ENCODE data around the gene EED. TPM values are rescaled to one million over a fixed set of nuclear protein-coding genes. Genes with fewer than 3 reads are reported as not detected.
"Not testable (repeated sequence)": the region's sequence is repeated elsewhere in the genome, so short reads cannot be mapped to it uniquely, and the experiment has no call there.

The EED gene
- total and polyA plus RNA-seq, 2 donors: 13.8 to 49.7 TPM

GRCh38 chr11:86275493-86276370, 31.2 kb downstream of the EED start:
- Histone ChIP-seq H3K4me3 (ENCODE audit: low read depth, low read length) (no peak overlapping the region), H3K4me1 (ENCODE audit: insufficient read depth) (no peaks in the 10 kb centered on the region), H3K36me3 (ENCODE audit: insufficient read depth) (peaks cover 5% of the 10 kb centered on the region), H3K27ac (ENCODE audit: low read depth) (no peak overlapping the region)
- no peak for DNase-seq (ENCODE audit: extremely low spot score)
- WGBS: 94% methylated on average over 2 of the region's 2 CpGs

GRCh38 chr11:86277741-86278140, 33.2 kb downstream of the EED start:
- no peak for DNase-seq (ENCODE audit: extremely low spot score)
- H3K36me3 ChIP-seq (ENCODE audit: insufficient read depth): peaks cover 6% of the 10 kb centered on the region
- H3K4me1 ChIP-seq (ENCODE audit: insufficient read depth): no peaks in the 10 kb centered on the region
- H3K27ac ChIP-seq (ENCODE audit: low read depth): no peak overlapping the region
- no peak overlapping the region for H3K4me3 ChIP-seq (ENCODE audit: low read depth, low read length)
- WGBS: 80% methylated on average over 1 of the region's 1 CpG

GRCh38 chr11:86278226-86278625, 33.7 kb downstream of the EED start:
- H3K27ac ChIP-seq (ENCODE audit: low read depth): no peak overlapping the region
- H3K4me1 ChIP-seq (ENCODE audit: insufficient read depth): no peaks in the 10 kb centered on the region
- no peak overlapping the region for H3K4me3 ChIP-seq (ENCODE audit: low read depth, low read length)
- 68% methylated on average over 8 of the region's 8 CpGs for WGBS
- no peak for DNase-seq (ENCODE audit: extremely low spot score)
- H3K36me3 ChIP-seq (ENCODE audit: insufficient read depth): peaks cover 6% of the 10 kb centered on the region

- Histone ChIP-seq H3K36me3 (ENCODE audit: insufficient read depth) (peaks cover 5% of the 10 kb centered on the region), H3K4me3 (ENCODE audit: low read depth, low read length) (no peak overlapping the region), H3K27ac (ENCODE audit: low read depth) (no peak overlapping the region), H3K4me1 (ENCODE audit: insufficient read depth) (no peaks in the 10 kb centered on the region)
- DNase-seq (ENCODE audit: extremely low spot score): no peak
- WGBS: 94% methylated on average over 3 of the region's 3 CpGs
Observed at GRCh38 chr11:86279747-86280146, 35.2 kb downstream of the EED start.

- no peaks in the 10 kb centered on the region for H3K4me1 ChIP-seq (ENCODE audit: insufficient read depth)
- H3K36me3 ChIP-seq (ENCODE audit: insufficient read depth): no peaks in the 10 kb centered on the region
- over 99% methylated on average over 2 of the region's 2 CpGs for WGBS
- no peak overlapping the region for H3K27ac ChIP-seq (ENCODE audit: low read depth)
- no peak for DNase-seq (ENCODE audit: extremely low spot score)
- H3K4me3 ChIP-seq (ENCODE audit: low read depth, low read length): no peak overlapping the region
Observed at GRCh38 chr11:86287468-86287796, 42.9 kb downstream of the EED start.

GRCh38 chr11:86288776-86289507, 44.4 kb downstream of the EED start:
- Histone ChIP-seq H3K4me3 (ENCODE audit: low read depth, low read length) (no peak overlapping the region), H3K27ac (ENCODE audit: low read depth) (no peak overlapping the region), H3K4me1 (ENCODE audit: insufficient read depth) (no peaks in the 10 kb centered on the region), H3K36me3 (ENCODE audit: insufficient read depth) (no peaks in the 10 kb centered on the region)
- no peak for DNase-seq (ENCODE audit: extremely low spot score)
- WGBS: 68% methylated on average over 7 of the region's 7 CpGs

GRCh38 chr11:86289508-86290280, 45.1 kb downstream of the EED start:
- 93% methylated on average over 9 of the region's 9 CpGs for WGBS
- not testable (repeated sequence) for H3K27ac ChIP-seq (ENCODE audit: low read depth); DNase-seq (ENCODE audit: extremely low spot score); H3K4me3 ChIP-seq (ENCODE audit: low read depth, low read length); H3K36me3 ChIP-seq (ENCODE audit: insufficient read depth); H3K4me1 ChIP-seq (ENCODE audit: insufficient read depth)

- DNase-seq (ENCODE audit: extremely low spot score): no peak
- no peaks in the 10 kb centered on the region for H3K36me3 ChIP-seq (ENCODE audit: insufficient read depth)
- H3K4me3 ChIP-seq (ENCODE audit: low read depth, low read length): no peak overlapping the region
- no peaks in the 10 kb centered on the region for H3K4me1 ChIP-seq (ENCODE audit: insufficient read depth)
- 45% methylated on average over 3 of the region's 3 CpGs for WGBS
- H3K27ac ChIP-seq (ENCODE audit: low read depth): no peak overlapping the region
Observed at GRCh38 chr11:86291466-86292262, 47.1 kb downstream of the EED start.

- WGBS: 90% methylated on average over 6 of the region's 6 CpGs
- H3K27ac ChIP-seq (ENCODE audit: low read depth): no peak overlapping the region
- H3K36me3 ChIP-seq (ENCODE audit: insufficient read depth): no peaks in the 10 kb centered on the region
- H3K4me1 ChIP-seq (ENCODE audit: insufficient read depth): no peaks in the 10 kb centered on the region
- DNase-seq (ENCODE audit: extremely low spot score): no peak
- no peak overlapping the region for H3K4me3 ChIP-seq (ENCODE audit: low read depth, low read length)
Observed at GRCh38 chr11:86292912-86293616, 48.5 kb downstream of the EED start.

GRCh38 chr11:86294026-86294425, 49.5 kb downstream of the EED start:
- no peaks in the 10 kb centered on the region for H3K4me1 ChIP-seq (ENCODE audit: insufficient read depth)
- no peak overlapping the region for H3K4me3 ChIP-seq (ENCODE audit: low read depth, low read length)
- H3K27ac ChIP-seq (ENCODE audit: low read depth): no peak overlapping the region

GRCh38 chr11:86301742-86302091, 57.2 kb downstream of the EED start:
- no peak overlapping the region for H3K27ac ChIP-seq (ENCODE audit: low read depth)
- no peak overlapping the region for H3K4me3 ChIP-seq (ENCODE audit: low read depth, low read length)
- H3K4me1 ChIP-seq (ENCODE audit: insufficient read depth): no peaks in the 10 kb centered on the region
- H3K36me3 ChIP-seq (ENCODE audit: insufficient read depth): no peaks in the 10 kb centered on the region
- DNase-seq (ENCODE audit: extremely low spot score): no peak
- 3% methylated on average over 6 of the region's 6 CpGs for WGBS

More at GRCh38 chr11:86294026-86294425, 49.5 kb downstream of the EED start:
- DNase-seq (ENCODE audit: extremely low spot score): no peak
- no peaks in the 10 kb centered on the region for H3K36me3 ChIP-seq (ENCODE audit: insufficient read depth)

GRCh38 chr11:86302092-86302793, 57.7 kb downstream of the EED start, which contains the start of gene HIKESHI:
Gene HIKESHI, plus strand, starts transcription at chr11:86302240. Its CDS starts 209 bp downstream, at chr11:86302449.
- under 1% methylated on average over 30 of the region's 30 CpGs for WGBS
- peak; percentile 97 for DNase-seq (ENCODE audit: extremely low spot score)
- Histone ChIP-seq H3K27ac (ENCODE audit: low read depth) (peak within 1 kb of the TSS; percentile 81), H3K36me3 (ENCODE audit: insufficient read depth) (no peaks in the 10 kb centered on the region), H3K4me1 (ENCODE audit: insufficient read depth) (no peaks in the 10 kb centered on the region), H3K4me3 (ENCODE audit: low read depth, low read length) (peak within 1 kb of the TSS; percentile 65)
